Tibial nerve (tissue), 4 donors: ENCODE results near the gene SH3RF3.

Source experiments
- CTCF ChIP-seq, 5 experiments: fragments of 200-600 bp in 3 of 5; fragments of 450-650 bp in 2 of 5; sonication (generic) in 3 of 5; IDR thresholded peaks; one replicate each; pipeline ENCODE4 v1.5.1; 2016 to 2019; ENCODE audit warnings: antibody characterized with exemption in 5 of 5, mild to moderate bottlenecking in 3 of 5, moderate library complexity in 2 of 5
- EP300 ChIP-seq, 2 donors: sonication (generic); formaldehyde crosslinking; IDR thresholded peaks; one replicate each; pipeline ENCODE4 v1.6.1; 2017; ENCODE audit warnings: antibody characterized with exemption in 2 of 2, mild to moderate bottlenecking in 1 of 2

DNA sequence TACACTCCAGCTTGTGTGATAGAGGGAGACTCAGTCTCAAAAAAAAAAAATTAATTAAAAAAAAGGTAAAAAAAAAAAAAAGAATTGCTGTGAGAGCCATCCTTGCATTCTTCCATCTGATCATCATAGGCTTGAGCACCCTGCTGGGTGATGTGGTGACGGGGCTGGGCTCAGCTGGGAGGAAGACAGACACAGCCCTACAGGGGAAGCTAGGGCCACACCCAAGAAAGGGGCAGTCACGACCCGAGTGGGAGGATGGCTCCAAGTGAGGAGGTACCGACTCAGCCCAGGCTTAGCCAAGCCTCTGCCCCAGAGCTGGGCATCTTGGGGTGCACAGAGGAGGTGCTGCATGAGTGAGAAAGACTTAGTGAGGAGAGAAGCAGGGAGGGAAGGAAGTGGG lies 165.5 kb downstream of the SH3RF3 start:
- no peak for TF ChIP-seq CTCF (IDR thresholded peaks at IDR 0.05)
- no peak for TF ChIP-seq EP300 (IDR thresholded peaks at IDR 0.05)
